Activated T-cell treated with anti-CD3 and anti-CD28 coated beads for 1 hour (primary cell): ENCODE measurements around the gene MT1B.
"Not testable (repeated sequence)": the region's sequence is repeated elsewhere in the genome, so short reads cannot be mapped to it uniquely, and the experiment has no call there.

Experiments used
- DNase-seq: peaks from one replicate; pipeline ENCODE4 v3.0.0-alpha.2; 2020; ENCODE audit warnings: low read depth

Gene MT1B

DNA sequence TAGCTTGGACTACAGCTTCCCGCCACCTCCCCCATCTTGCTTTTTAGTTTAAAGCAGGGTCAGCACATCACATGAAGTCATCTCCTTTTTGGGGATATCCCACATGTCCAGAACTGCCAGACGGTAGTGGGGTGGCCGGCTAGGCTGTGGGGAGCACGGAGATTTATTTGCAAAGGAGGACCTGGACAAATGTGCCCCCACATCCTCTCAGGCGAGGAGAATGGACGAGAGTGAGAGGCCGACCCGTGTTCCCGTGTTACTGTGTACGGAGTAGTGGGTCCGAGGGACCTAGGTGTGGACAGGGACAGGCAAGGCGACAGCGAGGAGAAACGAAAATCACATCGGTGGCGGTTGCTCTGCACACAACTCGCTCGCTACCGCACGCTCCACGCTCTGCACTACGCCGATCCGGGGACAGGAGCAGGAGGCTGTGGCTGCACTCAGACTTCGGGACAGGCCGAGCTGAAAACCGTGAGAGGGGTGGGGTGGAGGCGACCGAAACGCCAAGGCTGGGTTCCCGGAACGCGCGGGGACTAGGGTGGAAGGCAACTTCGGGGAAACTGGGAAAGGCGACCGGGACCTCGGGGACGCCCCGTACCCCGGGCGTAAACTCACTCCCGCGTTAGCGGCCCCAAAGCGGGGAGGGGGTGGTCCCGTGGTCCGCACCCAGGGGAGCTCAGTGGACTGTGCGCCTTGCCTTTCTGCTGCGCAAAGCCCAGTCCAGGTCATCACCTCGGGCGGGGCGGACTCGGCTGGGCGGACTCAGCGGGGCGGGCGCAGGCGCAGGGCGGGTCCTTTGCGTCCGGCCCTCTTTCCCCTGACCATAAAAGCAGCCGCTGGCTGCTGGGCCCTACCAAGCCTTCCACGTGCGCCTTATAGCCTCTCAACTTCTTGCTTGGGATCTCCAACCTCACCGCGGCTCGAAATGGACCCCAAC lies 13.6 kb upstream of the MT1B start, which contains the start of gene MT1A:
Gene MT1A, plus strand, starts transcription at position 853 of the 937 bp plus-strand sequence. Its CDS starts 73 bp downstream, at position 926.
- no peak for DNase-seq

DNA sequence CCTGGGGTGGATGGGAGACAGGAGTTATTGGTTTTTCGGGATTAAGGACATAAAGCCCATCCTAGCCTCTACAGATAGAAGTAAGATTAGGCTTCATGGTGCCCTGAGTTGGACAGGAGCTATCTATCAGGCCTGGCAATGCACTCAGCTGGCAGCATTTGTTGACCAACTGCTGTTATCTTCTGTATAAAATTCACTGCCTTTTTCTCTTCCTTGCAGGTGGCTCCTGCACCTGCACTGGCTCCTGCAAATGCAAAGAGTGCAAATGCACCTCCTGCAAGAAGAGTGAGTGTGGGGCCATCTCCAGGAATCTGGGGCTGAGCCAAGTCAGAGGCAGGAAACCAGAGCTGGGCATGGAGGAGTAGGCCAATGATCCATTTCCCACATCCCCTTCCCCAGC lies 12.6 kb upstream of the MT1B start:
- DNase-seq: no peak

GRCh38 chr16:56640076-56640475 lies 11.6 kb upstream of the MT1B start:
- DNase-seq: no peak

GRCh38 chr16:56641166-56641565 lies 10.5 kb upstream of the MT1B start:
- no peak for DNase-seq

DNA sequence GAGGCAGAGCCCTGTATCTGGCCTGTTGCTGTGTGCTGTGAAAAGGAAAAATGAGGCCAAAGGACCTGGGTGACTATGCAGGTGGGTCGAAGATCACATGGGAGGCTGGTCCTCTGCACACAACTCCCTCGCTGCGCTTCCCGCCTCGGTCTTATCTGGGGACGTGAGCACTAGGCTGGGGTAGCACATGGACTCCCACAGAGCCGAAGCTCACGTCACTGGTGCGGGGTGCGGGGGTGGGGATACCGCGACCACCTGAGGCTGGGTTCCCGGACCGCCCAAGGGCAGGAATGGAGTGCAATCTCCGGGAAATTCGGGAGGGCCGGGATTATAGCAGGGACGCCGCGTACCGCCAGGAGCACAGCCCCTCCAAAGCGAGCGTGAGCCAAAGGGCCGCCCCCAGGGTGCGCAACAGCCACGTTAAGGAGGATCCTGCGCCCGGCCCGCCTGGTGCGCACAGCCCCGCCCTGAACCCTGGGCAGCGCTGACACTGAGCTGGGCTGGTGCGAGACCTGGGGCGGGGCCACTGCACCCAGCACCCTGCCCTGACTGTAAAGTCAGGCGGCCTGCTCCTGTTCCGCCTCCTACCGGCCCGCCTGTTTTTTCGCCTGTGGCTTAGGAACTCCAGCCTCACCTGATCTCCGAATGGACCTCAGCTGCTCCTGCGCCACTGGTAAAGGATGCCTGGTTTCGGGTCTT lies 8.5 kb upstream of the MT1B start:
- peak; percentile 56 for DNase-seq

GRCh38 chr16:56643833-56644232 lies 7.9 kb upstream of the MT1B start:
- no peak for DNase-seq

DNA sequence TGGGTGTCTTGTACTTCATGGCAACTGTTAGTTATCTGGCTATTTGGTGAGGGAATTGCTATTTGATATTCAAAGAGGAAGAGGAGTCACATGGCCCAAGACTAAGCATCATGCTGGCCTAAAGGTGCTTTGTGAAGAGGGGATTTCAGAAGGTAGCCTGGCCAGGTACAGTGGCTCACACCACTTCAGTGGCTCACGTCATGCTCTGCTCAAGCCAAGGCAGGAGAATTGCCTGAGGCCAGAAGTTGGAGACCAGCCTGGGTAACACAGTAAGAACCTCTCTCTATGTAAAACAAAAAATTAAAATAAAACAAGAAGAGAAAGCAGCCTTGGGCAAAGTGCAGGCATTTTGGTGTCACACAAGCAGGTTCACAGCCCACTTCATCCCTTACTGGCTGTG lies 6.4 kb upstream of the MT1B start:
- no peak for DNase-seq

- DNase-seq: no peak
Observed at GRCh38 chr16:56645838-56646237, 5.8 kb upstream of the MT1B start.

- DNase-seq: no peak
Observed at GRCh38 chr16:56647641-56648431, 3.9 kb upstream of the MT1B start.

- DNase-seq: no peak
Observed at GRCh38 chr16:56649271-56649670, 2.4 kb upstream of the MT1B start.

GRCh38 chr16:56649820-56650219 lies 1.9 kb upstream of the MT1B start:
- no peak for DNase-seq

GRCh38 chr16:56652600-56652999 lies 914 bp downstream of the MT1B start:
- no peak for DNase-seq

DNA sequence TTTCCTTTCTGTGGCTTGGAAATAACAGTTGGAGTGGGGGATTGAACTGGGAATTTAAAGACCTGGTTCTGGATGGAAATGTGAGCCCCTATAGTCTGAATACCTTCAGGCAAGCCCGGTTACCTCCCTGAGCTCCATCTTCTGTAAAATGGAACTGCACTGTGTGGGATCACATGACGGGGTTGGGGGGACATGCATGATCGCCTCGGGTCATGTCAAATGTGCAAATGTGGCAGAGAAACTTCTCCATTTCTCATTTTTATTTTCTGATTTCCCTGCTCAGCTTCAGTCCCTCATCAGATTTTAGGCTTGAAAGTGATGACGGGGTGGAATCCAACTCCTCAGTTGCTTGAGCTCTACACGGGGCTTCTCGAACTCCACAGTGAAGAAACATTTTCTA lies 1.5 kb downstream of the MT1B start:
- DNase-seq: no peak

DNA sequence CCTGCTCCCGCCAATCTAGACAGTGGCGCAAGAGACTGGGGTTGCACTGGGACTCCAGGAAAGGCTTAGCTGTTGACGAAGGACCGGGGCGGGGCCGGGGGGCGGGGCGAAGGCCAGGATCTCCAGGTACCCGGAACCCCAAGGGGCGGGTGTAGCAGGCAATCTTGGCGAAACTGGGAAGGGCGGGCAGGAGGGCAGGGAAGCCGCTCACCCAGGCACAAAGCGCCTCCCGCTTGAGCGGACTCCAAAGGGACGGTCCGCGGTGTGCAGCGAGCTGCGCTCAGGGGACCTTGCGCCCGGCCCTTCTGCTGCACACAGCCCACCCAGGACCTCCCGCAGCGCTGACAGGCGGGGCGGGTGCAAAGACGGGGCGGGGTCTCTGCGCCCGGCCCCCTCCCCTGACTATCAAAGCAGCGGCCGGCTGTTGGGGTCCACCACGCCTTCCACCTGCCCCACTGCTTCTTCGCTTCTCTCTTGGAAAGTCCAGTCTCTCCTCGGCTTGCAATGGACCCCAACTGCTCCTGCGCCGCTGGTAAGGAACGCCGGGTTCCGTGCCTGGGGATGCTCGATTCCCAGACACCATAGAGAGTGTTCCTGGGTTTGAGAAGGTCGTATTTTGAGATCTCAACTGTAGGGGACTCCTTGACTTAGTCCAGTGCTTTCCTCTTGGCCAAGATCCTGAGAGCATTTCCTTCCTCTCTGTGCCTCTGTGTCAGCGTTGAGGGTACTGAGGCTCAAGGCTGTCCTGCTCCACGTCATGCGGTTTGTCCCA lies 6.1 kb downstream of the MT1B start, which contains the start of gene MT1F:
Gene MT1F, plus strand, starts transcription at position 405 of the 772 bp plus-strand sequence. Its CDS starts 100 bp downstream, at position 505.
- peak; percentile 59 for DNase-seq

DNA sequence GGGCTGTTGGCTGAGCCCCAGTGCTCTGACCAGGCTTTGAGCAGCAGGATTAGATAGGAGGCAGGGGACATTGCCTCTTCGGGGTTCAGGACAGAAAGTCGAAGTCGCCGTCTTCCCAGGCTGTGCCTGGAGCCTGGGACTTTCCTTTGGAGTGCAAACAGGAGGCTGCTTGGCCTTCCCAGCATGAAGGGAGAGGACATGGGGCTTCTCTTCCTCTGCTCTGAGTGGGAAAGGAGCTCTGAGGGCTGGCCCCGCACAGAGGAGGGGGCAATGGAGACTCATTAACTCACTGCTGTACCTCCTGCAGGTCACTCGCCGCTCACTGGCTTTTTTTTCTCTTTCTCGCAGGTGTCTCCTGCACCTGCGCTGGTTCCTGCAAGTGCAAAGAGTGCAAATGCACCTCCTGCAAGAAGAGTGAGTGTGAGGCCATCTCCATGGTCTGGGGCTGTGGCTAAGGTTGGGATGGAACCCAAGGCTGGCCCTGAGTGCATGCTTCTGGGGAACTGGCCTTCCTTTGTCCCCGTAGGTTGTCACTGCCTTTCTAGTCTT lies 6.7 kb downstream of the MT1B start:
- DNase-seq: no peak

GRCh38 chr16:56662357-56663354 lies 11.0 kb downstream of the MT1B start:
- DNase-seq: no peak

DNA sequence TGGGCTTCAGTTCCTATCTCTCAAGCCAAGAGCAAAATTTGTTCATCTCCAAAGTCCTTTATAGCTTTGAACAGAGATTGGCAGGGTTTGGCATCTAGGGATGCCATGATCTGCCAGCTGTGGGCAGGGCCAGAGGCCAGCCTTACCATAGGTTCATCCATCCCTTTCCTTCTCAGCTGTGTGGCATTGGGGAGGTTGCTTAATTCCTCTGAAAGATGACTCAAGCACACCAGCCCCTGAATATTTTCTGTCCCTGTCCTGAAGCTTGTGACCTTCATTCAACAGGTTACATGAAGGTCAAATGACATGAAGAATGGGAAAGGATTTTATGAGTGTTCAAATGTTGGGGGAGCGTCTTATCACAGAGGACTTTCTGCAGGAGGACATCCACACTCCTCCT lies 12.8 kb downstream of the MT1B start:
- no peak for DNase-seq

- DNase-seq: not testable (repeated sequence)
Observed at GRCh38 chr16:56665286-56666261, 13.9 kb downstream of the MT1B start.
